WERI-Rb-1 (cell line): ENCODE data around the gene S100A3.

Experiments
- DNase-seq: peaks from one replicate; pipeline ENCODE4 v3.0.0-alpha.2; 2020
- H3K27ac ChIP-seq: fragments of 250-450 bp; sonication (Bioruptor Pico); 2 replicates; pipeline ENCODE4 v1.5.1; 2020; ENCODE audit warnings: mild to moderate bottlenecking, moderate library complexity
- H3K27me3 ChIP-seq: fragments of 250-450 bp; sonication (Bioruptor Pico); 2 replicates; pipeline ENCODE4 v1.5.1; 2021; ENCODE audit warnings: mild to moderate bottlenecking, low read depth, moderate library complexity; ENCODE audit not compliant: insufficient read depth, severe bottlenecking
- H3K36me3 ChIP-seq: fragments of 250-450 bp; sonication (Bioruptor Pico); 2 replicates; pipeline ENCODE4 v1.5.1; 2020; ENCODE audit warnings: mild to moderate bottlenecking, moderate library complexity
- H3K4me3 ChIP-seq: 2 replicates; pipeline ENCODE4 v1.5.1; 2011; ENCODE audit warnings: low read depth, mild to moderate bottlenecking, control low read depth, low read length
- H3K9me3 ChIP-seq: fragments of 250-450 bp; sonication (Bioruptor Pico); 2 replicates; pipeline ENCODE4 v1.5.1; 2021; ENCODE audit warnings: mild to moderate bottlenecking, moderate library complexity; ENCODE audit not compliant: severe bottlenecking
- TF ChIP-seq, protein P1 (sequence below): IDR thresholded peaks from 2 replicates; pipeline ENCODE4 v1.5.1; 2011; ENCODE audit warnings: low read depth, mild to moderate bottlenecking, control low read depth, inconsistent platforms, low read length

Gene S100A3

DNA sequence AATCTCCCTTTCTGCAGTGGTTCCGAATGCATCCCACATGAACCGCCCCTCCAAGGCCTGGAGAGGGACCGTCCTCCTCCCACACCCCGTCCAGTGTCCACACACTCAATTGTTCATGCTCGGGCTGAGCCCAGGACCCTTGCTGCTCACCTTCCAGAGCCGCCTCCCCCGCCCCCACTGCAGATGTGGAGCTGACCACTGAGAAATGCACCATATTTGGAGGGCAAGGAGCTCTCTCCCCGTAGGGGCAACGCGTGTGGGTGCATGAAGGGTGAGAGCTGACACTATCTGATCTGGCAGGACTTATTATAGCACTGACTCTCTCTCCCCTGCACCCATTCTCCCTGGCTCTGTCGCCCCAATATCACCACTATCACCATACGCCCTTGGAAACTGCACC is 4.0 kb upstream of the S100A3 start:
- no peaks in the 10 kb centered on the region for H3K9me3 ChIP-seq
- TF ChIP-seq, protein P1, sequence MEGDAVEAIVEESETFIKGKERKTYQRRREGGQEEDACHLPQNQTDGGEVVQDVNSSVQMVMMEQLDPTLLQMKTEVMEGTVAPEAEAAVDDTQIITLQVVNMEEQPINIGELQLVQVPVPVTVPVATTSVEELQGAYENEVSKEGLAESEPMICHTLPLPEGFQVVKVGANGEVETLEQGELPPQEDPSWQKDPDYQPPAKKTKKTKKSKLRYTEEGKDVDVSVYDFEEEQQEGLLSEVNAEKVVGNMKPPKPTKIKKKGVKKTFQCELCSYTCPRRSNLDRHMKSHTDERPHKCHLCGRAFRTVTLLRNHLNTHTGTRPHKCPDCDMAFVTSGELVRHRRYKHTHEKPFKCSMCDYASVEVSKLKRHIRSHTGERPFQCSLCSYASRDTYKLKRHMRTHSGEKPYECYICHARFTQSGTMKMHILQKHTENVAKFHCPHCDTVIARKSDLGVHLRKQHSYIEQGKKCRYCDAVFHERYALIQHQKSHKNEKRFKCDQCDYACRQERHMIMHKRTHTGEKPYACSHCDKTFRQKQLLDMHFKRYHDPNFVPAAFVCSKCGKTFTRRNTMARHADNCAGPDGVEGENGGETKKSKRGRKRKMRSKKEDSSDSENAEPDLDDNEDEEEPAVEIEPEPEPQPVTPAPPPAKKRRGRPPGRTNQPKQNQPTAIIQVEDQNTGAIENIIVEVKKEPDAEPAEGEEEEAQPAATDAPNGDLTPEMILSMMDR: no peak
- no peaks in the 10 kb centered on the region for H3K36me3 ChIP-seq
- no peak overlapping the region for H3K27ac ChIP-seq
- H3K27me3 ChIP-seq: no peaks in the 10 kb centered on the region
- DNase-seq: peak; percentile 9
- no peak overlapping the region for H3K4me3 ChIP-seq

DNA sequence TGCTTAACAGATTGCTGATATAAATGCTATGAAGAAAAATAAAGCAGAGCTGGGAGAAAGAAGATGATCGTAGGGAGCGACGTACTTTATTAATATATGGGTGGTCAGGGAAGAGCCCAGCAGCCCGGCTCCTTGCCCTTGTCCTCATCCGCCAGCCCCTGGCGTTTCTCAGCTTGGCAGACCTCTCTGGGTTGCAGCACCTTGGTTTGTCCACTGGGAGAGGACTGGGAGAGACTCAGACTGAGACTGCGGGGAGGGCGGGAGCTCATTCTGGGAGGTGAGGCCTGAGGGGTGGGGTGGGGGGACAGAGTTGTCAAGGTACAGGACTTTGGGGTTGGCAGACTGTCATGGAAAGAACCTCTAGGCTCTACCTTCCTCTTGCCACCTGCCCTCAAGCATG is 3.3 kb upstream of the S100A3 start:
- TF ChIP-seq, protein P1: peak; percentile 57
- no peaks in the 10 kb centered on the region for H3K36me3 ChIP-seq

DNA sequence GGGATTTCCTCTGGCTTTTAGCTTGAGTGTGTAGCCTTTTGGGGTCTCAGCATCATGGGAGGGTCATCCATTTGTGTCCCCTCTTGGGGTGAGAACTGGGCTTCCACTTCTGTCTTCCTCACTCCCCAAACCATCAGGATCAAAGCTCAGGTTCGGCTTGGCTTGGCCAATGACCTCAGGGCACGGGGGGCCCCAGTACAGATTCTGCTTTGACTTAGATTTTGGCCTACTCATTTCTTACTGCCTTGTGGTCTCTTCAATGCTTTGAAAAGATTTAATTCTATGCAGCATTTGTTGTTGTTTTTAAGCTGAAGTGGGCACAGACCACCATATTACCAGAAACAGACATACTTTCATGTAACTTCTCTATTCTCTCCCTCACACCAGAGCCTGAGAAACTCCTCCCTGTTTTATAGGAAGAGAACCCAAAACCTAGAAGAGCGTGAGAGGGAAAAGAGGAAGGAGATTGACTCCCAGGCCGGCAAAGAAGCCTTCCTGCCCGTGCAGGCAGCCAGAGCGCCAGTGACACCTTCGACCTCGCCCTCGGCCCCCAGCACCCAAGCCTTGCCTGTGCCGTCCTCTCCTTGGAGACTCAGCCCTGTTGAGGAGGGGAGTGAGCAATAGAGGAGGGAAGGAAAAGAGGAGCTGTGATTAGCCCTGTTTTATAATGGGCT is 1.9 kb upstream of the S100A3 start:
- no peaks in the 10 kb centered on the region for H3K36me3 ChIP-seq
- H3K27me3 ChIP-seq: no peaks in the 10 kb centered on the region
- TF ChIP-seq, protein P1: no peak
- DNase-seq: no peak
- no peaks in the 10 kb centered on the region for H3K9me3 ChIP-seq
- H3K27ac ChIP-seq: no peak overlapping the region
- H3K4me3 ChIP-seq: no peak overlapping the region

More for the DNA sequence above, 3.3 kb upstream of the S100A3 start:
- Histone ChIP-seq H3K9me3 (no peaks in the 10 kb centered on the region), H3K4me3 (no peak overlapping the region), H3K27ac (no peak overlapping the region), H3K27me3 (no peaks in the 10 kb centered on the region)
- peak; percentile 66 for DNase-seq

DNA sequence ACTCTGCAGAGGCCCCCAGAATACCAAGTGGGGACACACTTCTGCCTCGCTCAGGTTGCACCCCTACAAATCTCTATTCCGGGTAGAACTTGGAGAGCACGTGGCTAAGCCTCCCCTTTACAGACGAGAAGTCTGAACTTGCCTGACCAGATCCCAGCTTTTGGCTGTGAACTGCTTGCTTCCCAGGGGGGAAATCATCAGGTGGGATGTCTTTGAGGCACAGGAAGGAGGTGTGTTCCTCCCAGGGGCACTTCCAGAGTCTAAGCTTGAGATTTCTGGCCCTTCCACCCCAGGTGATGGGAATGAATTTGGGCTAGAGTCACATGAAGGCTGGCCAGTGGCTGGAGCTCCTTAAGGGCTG is 1.3 kb upstream of the S100A3 start:
- TF ChIP-seq, protein P1: no peak
- DNase-seq: no peak
- no peak overlapping the region for H3K4me3 ChIP-seq
- no peaks in the 10 kb centered on the region for H3K36me3 ChIP-seq
- no peaks in the 10 kb centered on the region for H3K9me3 ChIP-seq
- H3K27me3 ChIP-seq: no peaks in the 10 kb centered on the region
- no peak overlapping the region for H3K27ac ChIP-seq

DNA sequence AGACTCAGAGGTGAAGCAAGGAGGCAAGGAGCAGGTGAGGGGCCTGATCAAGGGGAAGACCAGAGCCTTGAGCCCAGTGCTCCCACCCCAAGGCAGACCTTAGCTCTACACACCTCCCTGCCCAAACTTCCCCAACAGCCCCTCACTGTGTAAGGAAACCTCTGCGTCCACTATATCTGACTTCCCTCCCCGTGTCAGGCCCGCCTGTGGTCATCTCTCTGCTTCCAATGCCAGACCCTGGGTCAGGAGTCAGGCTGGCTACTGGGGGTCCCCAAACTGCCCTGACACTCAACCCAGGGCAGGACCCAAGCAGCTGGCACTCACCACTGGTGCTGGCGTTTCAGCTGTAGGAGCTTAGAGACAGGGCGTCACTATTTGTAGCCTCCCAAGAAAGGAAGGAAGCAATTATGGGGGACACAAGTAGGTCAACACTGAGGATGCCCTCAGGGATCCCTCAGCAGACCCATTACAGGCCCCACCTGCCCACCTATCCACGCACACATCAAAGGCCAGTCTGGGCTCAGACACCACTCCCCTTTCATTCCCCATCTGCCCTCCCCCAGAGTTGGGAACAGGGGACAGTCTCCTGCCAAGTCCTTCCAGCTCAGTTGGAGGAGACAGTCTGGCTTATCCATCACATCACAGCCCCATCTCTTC is 811 bp upstream of the S100A3 start:
- Histone ChIP-seq H3K9me3 (no peaks in the 10 kb centered on the region), H3K36me3 (no peaks in the 10 kb centered on the region), H3K27ac (no peak overlapping the region), H3K4me3 (no peak overlapping the region), H3K27me3 (no peaks in the 10 kb centered on the region)
- TF ChIP-seq, protein P1: no peak
- no peak for DNase-seq
